Cardiac fibroblast (primary cell): Measurements from ENCODE around the gene CTDSPL2.

Experiments
- DNase-seq, 2 donors: peaks; one replicate each; pipeline versions ENCODE4 v3.0.0 to v3.0.0-alpha.2; 2010; ENCODE audit warnings: low read depth in 2 of 2
- H3K4me3 ChIP-seq, 2 donors: replicated peaks in 1 of 2; 1 replicate in 1 of 2; 2 replicates in 1 of 2; pipeline ENCODE4 v1.5.1; 2011; ENCODE audit warnings: low read depth in 2 of 2, low read length in 2 of 2, mild to moderate bottlenecking in 2 of 2, moderate library complexity in 1 of 2
- TF ChIP-seq, protein P1 (sequence below): IDR thresholded peaks from one replicate; pipeline ENCODE4 v1.5.1; 2011; ENCODE audit warnings: low read depth, mild to moderate bottlenecking, low read length, inconsistent platforms

CTDSPL2 gene

DNA sequence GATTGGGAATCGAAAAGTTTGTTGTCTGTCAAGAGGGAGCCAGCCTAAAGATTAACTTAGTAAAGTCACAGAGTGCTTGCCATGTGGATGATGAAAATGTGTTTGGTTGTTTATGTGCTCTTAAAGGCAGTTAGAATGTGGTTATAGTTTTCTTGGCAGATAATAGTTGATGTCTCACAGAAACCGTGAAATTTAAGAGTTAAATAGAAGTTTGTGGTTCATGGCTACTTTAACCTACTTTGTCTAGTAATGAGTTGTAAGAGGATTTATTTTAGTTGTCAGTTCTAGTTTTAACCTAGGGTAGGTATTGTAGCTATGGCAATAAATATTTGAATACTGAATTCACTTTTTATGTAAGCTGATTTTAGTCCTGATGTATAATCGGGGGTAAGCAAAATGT, 73.1 kb downstream of the CTDSPL2 start:
- TF ChIP-seq, protein P1, sequence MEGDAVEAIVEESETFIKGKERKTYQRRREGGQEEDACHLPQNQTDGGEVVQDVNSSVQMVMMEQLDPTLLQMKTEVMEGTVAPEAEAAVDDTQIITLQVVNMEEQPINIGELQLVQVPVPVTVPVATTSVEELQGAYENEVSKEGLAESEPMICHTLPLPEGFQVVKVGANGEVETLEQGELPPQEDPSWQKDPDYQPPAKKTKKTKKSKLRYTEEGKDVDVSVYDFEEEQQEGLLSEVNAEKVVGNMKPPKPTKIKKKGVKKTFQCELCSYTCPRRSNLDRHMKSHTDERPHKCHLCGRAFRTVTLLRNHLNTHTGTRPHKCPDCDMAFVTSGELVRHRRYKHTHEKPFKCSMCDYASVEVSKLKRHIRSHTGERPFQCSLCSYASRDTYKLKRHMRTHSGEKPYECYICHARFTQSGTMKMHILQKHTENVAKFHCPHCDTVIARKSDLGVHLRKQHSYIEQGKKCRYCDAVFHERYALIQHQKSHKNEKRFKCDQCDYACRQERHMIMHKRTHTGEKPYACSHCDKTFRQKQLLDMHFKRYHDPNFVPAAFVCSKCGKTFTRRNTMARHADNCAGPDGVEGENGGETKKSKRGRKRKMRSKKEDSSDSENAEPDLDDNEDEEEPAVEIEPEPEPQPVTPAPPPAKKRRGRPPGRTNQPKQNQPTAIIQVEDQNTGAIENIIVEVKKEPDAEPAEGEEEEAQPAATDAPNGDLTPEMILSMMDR: no peak
- no peak for DNase-seq
- H3K4me3 ChIP-seq: no peak overlapping the region

DNA sequence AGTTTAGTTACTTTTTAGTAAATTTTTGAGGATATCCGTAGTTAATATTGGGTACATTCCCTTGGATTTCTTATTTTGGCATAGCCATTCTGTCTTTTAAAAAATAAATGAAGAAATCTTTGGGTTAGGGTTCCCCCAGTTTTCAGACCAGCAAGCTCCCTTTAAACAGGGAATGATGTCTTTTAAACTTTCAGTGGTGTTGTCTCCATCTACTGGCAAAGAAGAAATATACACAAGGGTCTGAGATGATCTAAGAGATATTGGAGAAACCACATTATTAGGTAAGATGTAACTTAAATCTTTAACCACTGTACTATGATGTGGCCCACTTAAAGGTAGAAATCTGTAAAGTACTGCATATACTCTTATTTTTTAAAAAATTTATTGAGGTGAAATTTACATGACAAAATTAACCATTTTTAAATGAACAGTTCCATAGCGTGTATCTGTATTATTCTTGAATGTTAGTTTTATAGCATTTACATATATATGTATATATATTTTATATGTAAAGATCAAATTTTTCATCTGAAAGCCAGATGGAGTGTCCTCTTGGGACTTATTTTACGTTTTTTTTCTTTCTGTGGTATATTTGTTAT, 74.4 kb downstream of the CTDSPL2 start:
- DNase-seq: peak; percentile 64 to 66
- no peak overlapping the region for H3K4me3 ChIP-seq
- TF ChIP-seq, protein P1: peak; percentile 60

DNA sequence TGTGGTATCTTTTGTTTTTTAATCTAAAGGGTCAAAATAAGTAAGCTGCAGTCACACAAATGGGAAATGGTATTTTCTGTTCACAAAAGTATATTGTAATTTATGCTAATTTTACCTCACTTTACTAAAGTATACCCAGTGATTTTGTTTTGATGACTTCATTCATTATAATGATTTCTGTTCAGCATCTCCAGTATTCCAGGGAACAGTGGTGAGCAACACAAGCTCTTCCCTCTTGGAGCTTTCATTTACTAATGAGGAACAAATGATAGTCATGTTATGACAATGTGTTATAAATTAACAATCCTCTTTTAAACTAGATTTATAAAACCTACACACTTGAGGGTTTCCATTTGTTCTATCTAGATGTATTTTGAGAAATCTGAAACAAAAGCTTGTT, 89.0 kb downstream of the CTDSPL2 start:
- no peak for DNase-seq
- TF ChIP-seq, protein P1: no peak
- H3K4me3 ChIP-seq: no peak overlapping the region

DNA sequence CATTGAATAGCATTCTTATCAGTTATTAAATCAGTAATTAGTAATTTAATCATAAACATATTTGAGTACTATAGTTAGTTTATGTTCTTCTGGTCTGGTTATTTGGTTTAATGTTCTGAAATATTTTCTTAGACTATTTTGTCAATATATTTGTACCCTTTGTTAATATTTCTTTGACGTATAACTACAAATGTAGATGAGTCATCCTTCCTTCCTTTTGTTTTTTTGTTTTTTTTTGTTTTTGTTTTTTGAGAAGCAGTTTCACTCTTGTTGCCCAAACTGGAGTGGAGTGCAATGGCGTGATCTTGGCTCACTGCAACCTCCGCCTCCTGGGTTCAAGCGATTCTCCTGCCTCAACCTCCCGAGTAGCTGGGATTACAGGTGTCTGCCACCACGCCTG, 92.1 kb downstream of the CTDSPL2 start:
- no peak overlapping the region for H3K4me3 ChIP-seq
- TF ChIP-seq, protein P1: no peak
- DNase-seq: peak in 1 of 2 donors; percentile 28

DNA sequence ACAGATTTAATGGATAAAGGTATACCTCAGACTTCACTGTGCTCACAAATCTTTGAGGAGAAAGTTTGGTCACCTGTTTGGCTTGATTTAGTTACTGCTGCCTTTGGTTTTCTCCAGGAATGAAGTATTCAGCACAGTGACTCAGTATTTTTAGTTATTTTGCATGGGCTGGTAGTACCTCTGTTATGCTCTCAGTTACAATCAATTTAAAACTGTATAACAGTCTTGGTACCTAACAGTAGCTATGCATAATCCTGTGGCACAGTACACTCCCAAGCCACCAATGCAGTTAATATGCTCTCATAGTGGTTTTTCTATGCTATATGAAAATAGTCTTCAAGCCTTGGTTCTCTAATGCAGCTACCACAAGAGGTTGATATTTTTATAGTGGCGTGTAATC, 97.6 kb downstream of the CTDSPL2 start:
- no peak overlapping the region for H3K4me3 ChIP-seq
- TF ChIP-seq, protein P1: no peak
- no peak for DNase-seq

DNA sequence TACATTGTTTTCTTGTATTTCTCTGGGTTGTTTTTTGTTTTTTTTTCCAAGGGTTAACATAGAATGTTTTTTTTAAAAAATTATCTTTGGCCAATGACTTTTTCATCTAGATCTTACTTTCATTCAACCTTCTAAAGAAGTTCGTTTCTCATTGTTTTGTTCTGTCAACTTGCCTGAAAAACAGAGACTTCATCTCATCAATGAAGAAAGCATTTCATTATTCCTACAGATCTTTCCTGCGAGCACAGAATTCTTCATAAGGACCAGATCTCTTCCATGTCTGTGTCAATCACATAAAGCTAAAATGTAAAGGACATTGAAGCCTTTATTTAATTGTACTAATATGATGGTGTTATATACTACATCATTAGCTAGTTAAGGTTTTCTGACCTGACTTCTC, 99.8 kb downstream of the CTDSPL2 start:
- DNase-seq: no peak
- TF ChIP-seq, protein P1: no peak
- H3K4me3 ChIP-seq: no peak overlapping the region
